Measurements from ENCODE around the gene CTIF.

CTIF gene

DNA sequence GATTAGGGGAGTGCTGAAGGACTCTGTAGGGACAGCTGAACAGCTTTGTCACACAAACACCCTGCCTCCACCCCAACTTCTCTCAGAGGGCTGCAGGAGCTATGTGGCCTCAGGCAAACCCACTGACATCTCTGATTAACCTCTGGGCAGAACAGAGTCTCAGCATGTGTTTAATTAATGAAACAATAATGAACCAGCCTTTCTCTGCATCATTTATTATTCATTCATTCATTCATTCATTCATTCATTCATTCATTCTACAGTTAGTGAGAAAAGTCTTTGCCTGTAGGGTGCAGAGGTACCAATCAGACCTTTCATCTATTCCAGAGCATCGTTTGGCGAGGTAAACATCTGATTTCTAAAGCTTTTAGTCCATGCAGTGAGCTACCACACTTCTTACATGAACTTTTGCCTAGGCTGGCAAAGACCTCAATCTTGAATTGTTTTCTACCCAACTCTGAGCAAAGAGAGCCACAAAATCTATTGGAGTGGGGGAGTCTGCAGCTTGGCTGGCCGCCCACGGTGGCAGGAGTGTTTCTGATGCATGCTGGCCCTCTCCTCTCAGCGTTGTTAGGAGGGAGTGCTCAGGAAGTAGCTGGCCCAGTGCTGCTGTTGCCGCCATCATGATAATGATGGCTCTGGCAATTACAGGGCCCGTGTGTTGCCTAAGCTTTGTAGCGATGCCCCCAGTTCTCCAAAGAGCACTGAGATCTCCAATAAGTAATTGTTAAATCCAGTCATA, 213.1 kb downstream of the CTIF start:
- no peak for DNase-seq (ENCODE audit: low read depth)
- H3K4me3 ChIP-seq (ENCODE audit: low read depth, low read length), result no peak overlapping the region
- TF ChIP-seq, protein P1, sequence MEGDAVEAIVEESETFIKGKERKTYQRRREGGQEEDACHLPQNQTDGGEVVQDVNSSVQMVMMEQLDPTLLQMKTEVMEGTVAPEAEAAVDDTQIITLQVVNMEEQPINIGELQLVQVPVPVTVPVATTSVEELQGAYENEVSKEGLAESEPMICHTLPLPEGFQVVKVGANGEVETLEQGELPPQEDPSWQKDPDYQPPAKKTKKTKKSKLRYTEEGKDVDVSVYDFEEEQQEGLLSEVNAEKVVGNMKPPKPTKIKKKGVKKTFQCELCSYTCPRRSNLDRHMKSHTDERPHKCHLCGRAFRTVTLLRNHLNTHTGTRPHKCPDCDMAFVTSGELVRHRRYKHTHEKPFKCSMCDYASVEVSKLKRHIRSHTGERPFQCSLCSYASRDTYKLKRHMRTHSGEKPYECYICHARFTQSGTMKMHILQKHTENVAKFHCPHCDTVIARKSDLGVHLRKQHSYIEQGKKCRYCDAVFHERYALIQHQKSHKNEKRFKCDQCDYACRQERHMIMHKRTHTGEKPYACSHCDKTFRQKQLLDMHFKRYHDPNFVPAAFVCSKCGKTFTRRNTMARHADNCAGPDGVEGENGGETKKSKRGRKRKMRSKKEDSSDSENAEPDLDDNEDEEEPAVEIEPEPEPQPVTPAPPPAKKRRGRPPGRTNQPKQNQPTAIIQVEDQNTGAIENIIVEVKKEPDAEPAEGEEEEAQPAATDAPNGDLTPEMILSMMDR (IDR thresholded peaks at IDR 0.05; ENCODE audit: control insufficient read depth, extremely low read depth, insufficient read depth), result no peak

DNA sequence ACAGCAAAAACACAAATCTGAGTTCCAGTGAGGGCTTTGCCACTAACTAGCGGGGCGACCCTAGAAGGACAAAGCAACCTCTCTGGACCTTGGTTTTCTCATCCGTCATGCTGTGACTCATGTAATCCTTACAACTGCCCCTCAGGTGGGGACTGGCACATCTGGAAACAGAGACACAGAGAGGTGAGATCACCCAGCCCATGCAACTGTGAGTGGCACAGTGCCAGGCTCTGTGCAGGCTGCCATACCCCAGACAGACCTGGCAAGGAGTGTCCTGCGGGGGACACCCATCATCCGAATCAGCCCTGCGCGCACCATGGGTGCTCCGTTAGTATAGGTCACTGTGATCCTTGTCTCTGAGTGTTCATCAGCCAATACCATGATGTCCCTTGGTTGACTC, 213.6 kb downstream of the CTIF start:
- no peak overlapping the region for H3K4me3 ChIP-seq (ENCODE audit: low read depth, low read length)
- DNase-seq (ENCODE audit: low read depth), result no peak
- TF ChIP-seq, protein P1 (IDR thresholded peaks at IDR 0.05; ENCODE audit: control insufficient read depth, extremely low read depth, insufficient read depth), result no peak

DNA sequence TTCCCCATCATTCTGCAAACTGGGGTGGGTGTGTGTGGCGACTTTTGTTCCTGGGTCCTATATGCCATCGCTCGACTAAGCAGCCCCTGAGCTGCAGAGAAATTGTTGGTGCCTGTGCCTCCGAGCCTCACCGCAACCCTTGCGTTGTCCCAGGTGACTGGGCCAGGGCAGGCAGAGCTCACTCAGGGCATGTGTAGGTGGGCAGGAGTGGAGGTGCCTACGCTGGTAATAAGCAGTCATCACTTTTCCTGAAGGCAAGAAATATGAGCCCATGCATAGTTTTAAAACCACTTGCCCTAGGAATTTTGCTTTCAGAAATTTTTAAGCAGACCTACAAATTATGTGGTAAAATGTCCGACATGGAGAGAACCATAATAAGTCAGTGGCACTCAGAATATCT, 214.1 kb downstream of the CTIF start:
- TF ChIP-seq, protein P1 (IDR thresholded peaks at IDR 0.05; ENCODE audit: control insufficient read depth, extremely low read depth, insufficient read depth), result no peak
- DNase-seq (ENCODE audit: low read depth), result no peak

DNA sequence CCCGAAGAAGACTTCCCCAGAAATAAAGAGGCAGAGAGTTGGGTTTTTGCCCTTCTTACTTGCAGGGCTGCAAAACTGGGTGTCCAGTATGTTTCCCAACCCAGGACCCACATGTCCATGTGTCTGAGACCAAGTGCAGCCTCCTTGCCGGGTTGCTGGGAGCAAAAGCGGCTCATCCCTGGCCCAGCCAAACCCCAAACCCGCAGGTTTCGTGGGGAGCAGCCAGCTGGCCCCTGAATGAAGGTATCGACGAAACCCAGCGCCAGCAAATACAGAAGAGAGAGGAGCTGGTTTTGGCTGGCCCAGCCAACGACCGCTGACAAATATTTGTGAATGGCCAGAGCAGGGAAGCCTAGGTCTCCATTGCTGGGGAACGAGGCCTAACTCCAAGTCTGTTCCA, 214.9 kb downstream of the CTIF start:
- TF ChIP-seq, protein P1 (IDR thresholded peaks at IDR 0.05; ENCODE audit: control insufficient read depth, extremely low read depth, insufficient read depth), result no peak
- H3K4me3 ChIP-seq (ENCODE audit: low read depth, low read length), result no peak overlapping the region
- no peak for DNase-seq (ENCODE audit: low read depth)

More for the DNA sequence above, 214.1 kb downstream of the CTIF start:
- no peak overlapping the region for H3K4me3 ChIP-seq (ENCODE audit: low read depth, low read length)

DNA sequence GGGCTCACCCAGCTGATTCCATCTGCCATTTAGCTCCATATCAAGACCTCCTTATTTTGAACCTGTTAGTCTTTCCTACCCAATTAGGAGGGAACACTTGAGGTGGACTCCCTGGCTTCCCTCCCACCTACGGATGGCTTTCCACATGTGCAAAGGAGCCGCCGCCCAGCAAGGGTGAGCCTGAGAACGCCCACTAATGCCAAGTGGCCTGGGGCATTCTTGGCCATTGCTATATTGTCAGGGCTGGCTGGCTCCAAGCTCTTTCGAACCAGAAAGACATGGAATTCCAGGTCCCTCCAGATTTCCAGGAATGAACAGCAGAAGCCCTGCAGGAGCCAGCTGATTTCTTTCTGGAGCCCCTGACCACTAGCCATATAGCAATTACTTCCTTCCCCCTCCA, 215.7 kb downstream of the CTIF start:
- DNase-seq (ENCODE audit: low read depth), result no peak
- TF ChIP-seq, protein P1 (IDR thresholded peaks at IDR 0.05; ENCODE audit: control insufficient read depth, extremely low read depth, insufficient read depth), result no peak
- no peak overlapping the region for H3K4me3 ChIP-seq (ENCODE audit: low read depth, low read length)

DNA sequence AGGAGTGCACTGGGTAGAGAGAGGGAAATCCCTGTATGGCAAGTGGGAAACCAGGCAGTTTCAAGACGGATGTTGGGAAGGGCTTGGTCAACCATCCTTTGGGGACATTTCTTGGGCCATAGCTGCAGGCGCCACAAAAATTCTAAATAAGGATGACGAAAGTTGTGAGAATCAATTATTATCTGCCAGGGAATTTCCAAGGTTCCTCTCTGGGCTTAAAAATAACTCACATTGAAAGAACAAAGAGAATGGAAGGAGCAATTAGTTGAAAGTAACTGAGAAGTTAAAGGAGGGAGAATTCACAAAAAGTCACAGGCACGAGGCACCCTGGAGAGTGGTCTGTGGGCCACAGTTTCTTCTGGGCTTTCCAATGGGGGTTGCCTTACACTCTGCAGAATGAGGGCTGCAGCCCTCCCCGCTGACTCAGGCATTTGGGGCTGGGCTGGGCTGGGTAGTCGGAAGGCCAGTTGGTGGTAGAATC, 216.2 kb downstream of the CTIF start:
- TF ChIP-seq, protein P1 (IDR thresholded peaks at IDR 0.05; ENCODE audit: control insufficient read depth, extremely low read depth, insufficient read depth), result no peak
- DNase-seq (ENCODE audit: low read depth), result no peak
- H3K4me3 ChIP-seq (ENCODE audit: low read depth, low read length), result no peak overlapping the region
